PFSK-1 (cell line): ENCODE data around the gene TXNDC11.

ENCODE experiments used
- POLR2AphosphoS5 ChIP-seq: IDR thresholded peaks from 2 replicates; pipeline ENCODE4 v1.6.1; 2012; ENCODE audit warnings: low read depth, mild to moderate bottlenecking, control low read depth, low read length, moderate library complexity
- REST ChIP-seq, 2 experiments: IDR thresholded peaks; 2 replicates each; pipeline versions ENCODE4 v1.6.1 to v1.8.0; 2011 to 2012; ENCODE audit warnings: low read depth in 2 of 2, low read length in 2 of 2, control low read depth in 1 of 2, inconsistent platforms in 1 of 2, mild to moderate bottlenecking in 1 of 2, moderate library complexity in 1 of 2; ENCODE audit not compliant: insufficient read depth in 1 of 2

GRCh38 chr16:11734653-11735043, 8.0 kb downstream of the TXNDC11 start:
- no peak for TF ChIP-seq POLR2AphosphoS5
- TF ChIP-seq REST (IDR thresholded peaks at IDR 0.05; ENCODE audit: insufficient read depth in 1 of 2, low read depth in 2 of 2, low read length in 2 of 2): no peak
